Measurements from ENCODE around the gene CCL19. TPM values are rescaled to one million over a fixed set of nuclear protein-coding genes. Genes with fewer than 3 reads are reported as not detected.

The CCL19 gene
- total and polyA plus RNA-seq, 10 donors = 4.0 to 73.1 (median 22.8) TPM; not detected in 2

DNA sequence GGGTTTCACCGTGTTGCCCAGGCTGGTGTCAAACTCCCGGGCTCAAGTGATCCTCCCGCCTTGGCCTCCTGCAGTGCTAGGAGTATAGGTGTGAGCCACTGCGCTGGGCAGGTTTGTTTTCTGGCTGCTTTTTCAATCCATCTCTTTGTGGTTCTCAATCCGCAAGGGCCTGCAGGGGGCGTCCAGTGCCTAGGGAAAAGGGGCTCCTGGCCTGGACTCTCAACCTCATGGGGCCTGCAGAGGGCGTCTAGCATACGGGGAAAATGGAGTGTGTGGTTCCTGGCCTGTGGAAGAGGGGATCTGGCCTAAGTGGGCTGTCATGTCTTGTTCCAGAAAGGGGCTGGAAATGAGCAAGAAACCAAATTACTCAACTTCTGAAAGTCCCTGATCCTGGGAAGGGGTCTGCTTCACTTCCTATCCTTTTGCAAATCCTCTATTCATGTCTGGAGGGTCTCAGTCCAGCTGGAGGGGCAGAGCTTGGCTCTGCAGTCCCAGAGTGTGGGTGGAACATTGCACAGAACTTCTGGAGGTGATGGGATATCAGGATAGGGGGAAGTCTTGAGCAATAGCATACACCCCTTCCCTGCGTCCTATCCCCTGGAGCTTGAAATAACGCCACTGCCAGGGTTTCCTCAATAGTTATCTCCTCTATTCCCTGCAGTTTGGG lies 15.9 kb downstream of the CCL19 start:
- Histone ChIP-seq H3K4me3 (no peak overlapping the region), H3K9me3 (peaks cover 0 to 6% (median 3%) of the 10 kb centered on the region in 8 donors), H3K36me3 (no peaks in the 10 kb centered on the region), H3K27me3 (replicated peaks in 1 of 7) (no peaks in the 10 kb centered on the region), H3K27ac (no peak overlapping the region), H3K4me1 (no peaks in the 10 kb centered on the region)
- TF ChIP-seq POLR2AphosphoS5 (IDR thresholded peaks at IDR 0.05) = no peak
- TF ChIP-seq, protein P1, sequence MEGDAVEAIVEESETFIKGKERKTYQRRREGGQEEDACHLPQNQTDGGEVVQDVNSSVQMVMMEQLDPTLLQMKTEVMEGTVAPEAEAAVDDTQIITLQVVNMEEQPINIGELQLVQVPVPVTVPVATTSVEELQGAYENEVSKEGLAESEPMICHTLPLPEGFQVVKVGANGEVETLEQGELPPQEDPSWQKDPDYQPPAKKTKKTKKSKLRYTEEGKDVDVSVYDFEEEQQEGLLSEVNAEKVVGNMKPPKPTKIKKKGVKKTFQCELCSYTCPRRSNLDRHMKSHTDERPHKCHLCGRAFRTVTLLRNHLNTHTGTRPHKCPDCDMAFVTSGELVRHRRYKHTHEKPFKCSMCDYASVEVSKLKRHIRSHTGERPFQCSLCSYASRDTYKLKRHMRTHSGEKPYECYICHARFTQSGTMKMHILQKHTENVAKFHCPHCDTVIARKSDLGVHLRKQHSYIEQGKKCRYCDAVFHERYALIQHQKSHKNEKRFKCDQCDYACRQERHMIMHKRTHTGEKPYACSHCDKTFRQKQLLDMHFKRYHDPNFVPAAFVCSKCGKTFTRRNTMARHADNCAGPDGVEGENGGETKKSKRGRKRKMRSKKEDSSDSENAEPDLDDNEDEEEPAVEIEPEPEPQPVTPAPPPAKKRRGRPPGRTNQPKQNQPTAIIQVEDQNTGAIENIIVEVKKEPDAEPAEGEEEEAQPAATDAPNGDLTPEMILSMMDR (IDR thresholded peaks at IDR 0.05 in 8 of 11, conservative IDR thresholded peaks at IDR 0.05 in 3 of 11) = peak in 10 of 11 experiments; percentile 17 to 70 (median 59)
- WGBS, 5 donors = 27 to 29% (median 28%) methylated on average over 10 of the region's 10 CpGs
- intact Hi-C loops (cut with DNase I; ENCODE audit: low total_unique reads) = no loop called here
- DNase-seq = peak; percentile 82

DNA sequence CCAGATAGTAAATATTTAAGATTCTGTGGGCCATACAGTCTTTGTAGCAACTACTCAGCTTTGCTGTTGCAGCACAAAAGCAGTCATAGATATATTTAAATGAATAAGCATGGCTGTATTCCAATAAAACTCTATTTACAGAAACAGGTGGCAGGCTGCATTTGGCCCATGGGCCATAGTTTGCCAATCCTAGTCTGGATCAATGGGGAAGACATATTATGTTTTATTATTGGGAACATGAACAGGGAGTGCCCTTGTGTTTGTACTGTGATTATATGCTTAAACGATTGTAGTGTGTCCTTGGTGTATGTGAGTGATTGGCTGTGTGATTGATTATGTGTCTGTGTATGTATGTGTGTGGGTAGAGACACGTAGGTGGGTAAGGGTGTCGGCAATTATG lies 16.6 kb downstream of the CCL19 start:
- Histone ChIP-seq H3K36me3 (peaks cover 0 to 4% (median 0%) of the 10 kb centered on the region in 6 donors), H3K27me3 (replicated peaks in 1 of 7) (no peaks in the 10 kb centered on the region), H3K4me1 (no peaks in the 10 kb centered on the region), H3K9me3 (peaks cover 0 to 14% (median 10%) of the 10 kb centered on the region in 8 donors), H3K27ac (no peak overlapping the region), H3K4me3 (no peak overlapping the region)
- 83 to 95% (median 90%) methylated on average over 3 of the region's 3 CpGs for WGBS, 5 donors
- intact Hi-C loops (cut with DNase I; ENCODE audit: low total_unique reads) = no loop called here
- DNase-seq = no peak
- no peak for TF ChIP-seq POLR2AphosphoS5 (IDR thresholded peaks at IDR 0.05)
- TF ChIP-seq, protein P1 (IDR thresholded peaks at IDR 0.05 in 8 of 11, conservative IDR thresholded peaks at IDR 0.05 in 3 of 11) = no peak
- no peak for TF ChIP-seq POLR2A (IDR thresholded peaks at IDR 0.05)

DNA sequence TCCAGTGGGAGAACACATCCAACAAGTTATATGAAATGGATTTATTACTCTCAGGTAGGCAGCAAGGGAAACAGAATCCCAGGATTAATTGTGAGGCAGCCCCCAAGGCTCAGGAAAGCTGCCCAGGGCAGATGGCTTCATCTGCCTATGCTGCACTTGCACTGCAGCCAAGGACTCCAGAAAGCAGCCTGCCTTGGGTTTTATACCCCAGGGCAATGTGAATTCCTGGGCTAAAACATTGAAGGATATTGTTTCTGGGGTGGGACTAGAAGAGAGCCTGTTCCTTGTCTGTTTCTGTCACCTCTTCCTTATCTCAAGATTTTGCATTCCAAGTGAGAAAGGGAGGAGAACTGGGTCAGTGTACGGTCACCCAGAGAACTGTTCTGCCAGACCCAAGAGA lies 19.8 kb downstream of the CCL19 start:
- intact Hi-C loops (cut with DNase I; ENCODE audit: low total_unique reads) = no loop called here
- Histone ChIP-seq H3K36me3 (peaks cover 0 to 16% (median 0%) of the 10 kb centered on the region in 6 donors), H3K9me3 (peaks cover 0 to 18% (median 13%) of the 10 kb centered on the region in 8 donors), H3K4me3 (no peak overlapping the region), H3K4me1 (peaks cover 0 to 15% (median 4%) of the 10 kb centered on the region in 6 donors), H3K27ac (no peak overlapping the region), H3K27me3 (replicated peaks in 1 of 7) (no peaks in the 10 kb centered on the region)
- 81 to 100% (median 94%) methylated on average over 1 of the region's 1 CpG for WGBS, 5 donors
- DNase-seq = no peak
- TF ChIP-seq POLR2A (IDR thresholded peaks at IDR 0.05) (no peak), POLR2AphosphoS5 (IDR thresholded peaks at IDR 0.05) (no peak)
- TF ChIP-seq, protein P1 (IDR thresholded peaks at IDR 0.05 in 8 of 11, conservative IDR thresholded peaks at IDR 0.05 in 3 of 11) = no peak

DNA sequence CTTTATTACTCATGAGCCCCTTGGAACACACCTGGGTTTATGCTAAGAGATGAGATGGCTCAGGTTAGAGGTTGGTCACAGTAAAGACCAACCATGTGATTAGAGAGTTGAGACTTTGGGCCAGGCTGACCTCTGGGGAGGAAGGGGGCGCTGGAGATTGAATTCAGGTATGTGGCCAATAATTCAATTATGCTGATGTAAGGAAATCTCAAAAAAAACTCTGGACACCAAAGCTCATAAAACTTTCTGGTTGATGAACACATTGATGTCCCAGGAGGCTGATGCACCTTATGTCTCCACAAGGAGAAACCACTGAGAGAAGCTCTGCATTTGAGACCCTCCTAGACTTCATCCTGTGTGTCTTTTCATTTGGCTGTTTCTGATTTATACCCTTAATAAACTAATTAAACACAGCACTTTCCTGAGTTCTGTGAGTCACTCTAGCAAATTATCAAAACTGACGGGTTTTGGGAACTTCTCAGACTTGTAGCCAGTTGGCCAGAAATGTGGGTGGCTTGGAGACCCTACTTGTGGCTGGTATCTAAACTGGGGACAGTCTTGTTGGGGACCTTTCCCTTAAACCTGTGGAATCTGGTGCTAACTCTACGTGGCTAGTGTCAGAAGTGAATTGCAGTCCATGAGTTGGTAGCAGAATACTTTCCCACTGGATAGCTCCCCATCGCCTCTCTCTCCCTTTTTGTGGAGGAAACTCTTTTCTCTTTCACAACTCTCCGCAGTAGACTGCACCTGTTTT lies 21.1 kb downstream of the CCL19 start:
- DNase-seq = no peak
- H3K9me3 ChIP-seq = peaks cover 0 to 18% (median 13%) of the 10 kb centered on the region in 8 donors
- WGBS, 5 donors = 85 to 95% (median 92%) methylated on average over 5 of the region's 5 CpGs
- H3K4me1 ChIP-seq = peaks cover 0 to 26% (median 10%) of the 10 kb centered on the region in 6 donors
- H3K27ac ChIP-seq = no peak overlapping the region
- peaks cover 0 to 16% (median 0%) of the 10 kb centered on the region in 6 donors for H3K36me3 ChIP-seq
- intact Hi-C loops (cut with DNase I; ENCODE audit: low total_unique reads) = no loop called here
- H3K27me3 ChIP-seq (replicated peaks in 1 of 7) = no peaks in the 10 kb centered on the region
- H3K4me3 ChIP-seq = no peak overlapping the region
- TF ChIP-seq, protein P1 (IDR thresholded peaks at IDR 0.05 in 8 of 11, conservative IDR thresholded peaks at IDR 0.05 in 3 of 11) = no peak
- TF ChIP-seq POLR2AphosphoS5 (IDR thresholded peaks at IDR 0.05) = no peak
- TF ChIP-seq POLR2A (IDR thresholded peaks at IDR 0.05) = no peak

Data from spleen (tissue), 11 donors.